Small intestine (tissue), 7 donors: ENCODE results near the gene ENG. TPM values are rescaled to one million over a fixed set of nuclear protein-coding genes. Genes with fewer than 3 reads are reported as not detected.

Experiments
- DNase-seq, 2 donors: peaks; one replicate each; pipeline versions ENCODE4 v3.0.0 to v3.0.0-alpha.2; 2013
- FAIRE-seq: peaks from 2 replicates; lab custom pipeline; 2012; peaks lifted over from hg19 to GRCh38; lab: Jason Lieb, UNC
- H3K27ac ChIP-seq, 3 donors: one replicate each; pipeline ENCODE4 v1.5.1; 2013; ENCODE audit warnings: low read length in 2 of 3, mild to moderate bottlenecking in 2 of 3, control low read depth in 1 of 3, inconsistent platforms in 1 of 3, low read depth in 1 of 3, moderate library complexity in 1 of 3
- H3K27me3 ChIP-seq, 3 donors: one replicate each; pipeline ENCODE4 v1.6.1; 2013; ENCODE audit warnings: low read length in 3 of 3, inconsistent platforms in 1 of 3; ENCODE audit not compliant: control insufficient read depth in 3 of 3, insufficient read depth in 3 of 3
- H3K36me3 ChIP-seq, 3 donors: one replicate each; pipeline ENCODE4 v1.6.1; 2013; ENCODE audit warnings: low read length in 3 of 3, inconsistent platforms in 1 of 3, low read depth in 1 of 3, mild to moderate bottlenecking in 1 of 3, moderate library complexity in 1 of 3; ENCODE audit not compliant: control insufficient read depth in 3 of 3, insufficient read depth in 2 of 3
- H3K4me1 ChIP-seq, 3 donors: one replicate each; pipeline ENCODE4 v1.6.1; 2013; ENCODE audit warnings: low read length in 2 of 3, inconsistent platforms in 1 of 3, low read depth in 1 of 3, mild to moderate bottlenecking in 1 of 3, moderate library complexity in 1 of 3; ENCODE audit not compliant: control insufficient read depth in 3 of 3, insufficient read depth in 2 of 3
- H3K4me3 ChIP-seq, 3 donors: one replicate each; pipeline ENCODE4 v1.5.1; 2013; ENCODE audit warnings: low read length in 3 of 3, control low read depth in 1 of 3, inconsistent platforms in 1 of 3, low read depth in 1 of 3, mild to moderate bottlenecking in 1 of 3, moderate library complexity in 1 of 3
- H3K9me3 ChIP-seq, 2 donors: one replicate each; pipeline ENCODE4 v1.6.1; 2013; ENCODE audit warnings: low read depth in 1 of 2, low read length in 1 of 2; ENCODE audit not compliant: control insufficient read depth in 2 of 2, insufficient read depth in 1 of 2
- WGBS, 3 donors: extraction: QIAGEN DNeasy Blood & Tissue Kit; methylation state at CpG; one replicate each; pipeline ENCODE4 v1.1.7; 2013; 5-methylcytosine and 5-hydroxymethylcytosine counted together
- polyA plus RNA-seq, 4 donors: library from polyadenylated mRNA; stranded (reverse) in 3 of 4; unstranded in 1 of 4; fragments of 200-250 nt in 3 of 4; fragments of 120-200 nt in 1 of 4; gene quantifications; one replicate each; pipeline versions ENCODE4 v1.2.1 to v1.2.3, GENCODE V29; 2013
- donor health status: healthy with polysubstance abuse.
- donor health status: control.
- donor health status: control.
- donor health status: Bipolar disorder and iron deficiency.
- donor health status: healthy.

The ENG gene
- polyA plus RNA-seq, 4 donors, result 3.1 to 84.0 (median 11.8) TPM

DNA sequence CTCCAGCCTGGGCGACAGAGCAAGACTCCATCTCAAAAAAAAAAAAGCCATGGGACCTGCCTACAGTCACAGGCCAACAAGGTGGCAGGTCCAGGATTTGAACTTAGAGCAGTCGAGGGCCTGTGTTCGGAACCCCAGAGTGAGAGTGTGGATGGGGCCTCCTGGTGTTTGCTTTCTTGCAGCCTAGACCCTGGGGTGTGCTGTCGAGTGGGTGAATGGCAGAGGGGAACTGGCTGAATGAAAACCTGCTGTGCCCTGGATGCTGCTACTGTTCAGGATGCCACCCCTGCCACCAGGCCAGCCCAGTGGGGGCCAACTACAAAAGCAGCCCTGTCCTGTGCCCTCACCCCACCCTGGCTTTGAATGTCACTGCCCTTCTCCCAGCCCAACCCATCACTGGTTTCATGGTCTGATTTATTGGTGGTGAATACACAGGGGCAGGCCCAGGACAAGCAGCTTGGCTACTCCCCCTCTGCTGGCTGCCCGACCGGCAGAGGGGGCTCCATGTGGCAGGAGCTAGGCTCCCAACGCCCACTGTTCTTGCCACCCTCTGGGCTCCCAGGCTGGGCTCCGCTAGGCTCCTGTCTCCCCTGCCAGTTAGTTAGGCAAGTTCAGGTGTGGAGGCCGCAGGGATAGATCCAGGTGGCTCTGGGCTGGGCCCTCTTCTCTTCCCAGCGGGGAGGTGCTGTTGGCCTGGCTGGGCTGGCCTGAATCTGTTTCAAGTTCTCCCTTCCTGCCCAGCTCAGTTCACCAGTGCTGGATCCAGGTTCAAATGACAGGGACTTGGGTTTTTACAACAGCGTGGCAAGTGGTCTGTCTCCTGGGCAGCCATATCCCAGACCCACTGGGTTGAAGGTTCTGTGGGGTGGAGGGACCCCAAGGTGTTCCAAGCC, 39.6 kb downstream of the ENG start:
- WGBS, 3 donors, result 86 to 92% (median 90%) methylated on average over 11 of the region's 11 CpGs
- Histone ChIP-seq H3K36me3 (peaks cover 6 to 90% (median 10%) of the 10 kb centered on the region in 3 donors), H3K4me3 (no peak overlapping the region), H3K27me3 (no peaks in the 10 kb centered on the region), H3K27ac (no peak overlapping the region), H3K4me1 (peaks cover 0 to 4% (median 0%) of the 10 kb centered on the region in 3 donors), H3K9me3 (no peaks in the 10 kb centered on the region)
- no peak for DNase-seq
- no peak for FAIRE-seq

DNA sequence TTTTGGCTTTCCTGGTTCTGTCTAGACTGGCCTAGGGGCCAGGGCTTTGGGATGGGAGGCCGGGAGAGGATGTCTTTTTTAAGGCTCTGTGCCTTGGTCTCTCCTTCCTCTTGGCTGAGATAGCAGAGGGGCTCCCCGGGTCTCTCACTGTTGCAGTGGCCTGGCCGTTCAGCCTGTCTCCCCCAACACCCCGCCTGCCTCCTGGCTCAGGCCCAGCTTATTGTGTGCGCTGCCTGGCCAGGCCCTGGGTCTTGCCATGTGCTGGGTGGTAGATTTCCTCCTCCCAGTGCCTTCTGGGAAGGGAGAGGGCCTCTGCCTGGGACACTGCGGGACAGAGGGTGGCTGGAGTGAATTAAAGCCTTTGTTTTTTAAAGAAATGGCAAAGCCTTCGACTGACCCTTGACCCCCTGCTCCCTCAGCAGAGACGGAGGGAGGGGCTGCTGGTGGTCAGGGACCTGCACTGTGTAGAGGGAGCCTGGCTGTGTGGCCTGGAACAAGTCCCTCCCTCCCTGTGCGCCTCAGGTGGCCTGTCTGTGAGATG, 40.7 kb downstream of the ENG start:
- no peak overlapping the region for H3K27ac ChIP-seq
- peaks cover 6 to 87% (median 10%) of the 10 kb centered on the region in 3 donors for H3K36me3 ChIP-seq
- H3K4me3 ChIP-seq, result no peak overlapping the region
- no peak for FAIRE-seq
- no peaks in the 10 kb centered on the region for H3K27me3 ChIP-seq
- H3K9me3 ChIP-seq, result no peaks in the 10 kb centered on the region
- peaks cover 0 to 12% (median 0%) of the 10 kb centered on the region in 3 donors for H3K4me1 ChIP-seq
- DNase-seq, result no peak
- 73 to 77% (median 74%) methylated on average over 8 to 9 of the region's 9 CpGs for WGBS, 3 donors

GRCh38 chr9:127812936-127813675, 41.4 kb downstream of the ENG start:
- H3K9me3 ChIP-seq, result no peaks in the 10 kb centered on the region
- DNase-seq (no peak), FAIRE-seq (no peak)
- H3K27ac ChIP-seq, result no peak overlapping the region
- 88 to 91% (median 89%) methylated on average over 19 of the region's 19 CpGs for WGBS, 3 donors
- H3K4me1 ChIP-seq, result peaks cover 0 to 12% (median 0%) of the 10 kb centered on the region in 3 donors
- H3K27me3 ChIP-seq, result no peaks in the 10 kb centered on the region
- no peak overlapping the region for H3K4me3 ChIP-seq
- peaks cover 6 to 88% (median 10%) of the 10 kb centered on the region in 3 donors for H3K36me3 ChIP-seq

GRCh38 chr9:127812011-127812410, 42.4 kb downstream of the ENG start:
- Histone ChIP-seq H3K27ac (no peak overlapping the region), H3K4me3 (no peak overlapping the region), H3K27me3 (no peaks in the 10 kb centered on the region), H3K4me1 (peaks cover 0 to 12% (median 0%) of the 10 kb centered on the region in 3 donors), H3K36me3 (peaks cover 6 to 88% (median 12%) of the 10 kb centered on the region in 3 donors), H3K9me3 (no peaks in the 10 kb centered on the region)
- 87 to 89% (median 88%) methylated on average over 6 of the region's 6 CpGs for WGBS, 3 donors
- FAIRE-seq, result no peak
- DNase-seq, result no peak

DNA sequence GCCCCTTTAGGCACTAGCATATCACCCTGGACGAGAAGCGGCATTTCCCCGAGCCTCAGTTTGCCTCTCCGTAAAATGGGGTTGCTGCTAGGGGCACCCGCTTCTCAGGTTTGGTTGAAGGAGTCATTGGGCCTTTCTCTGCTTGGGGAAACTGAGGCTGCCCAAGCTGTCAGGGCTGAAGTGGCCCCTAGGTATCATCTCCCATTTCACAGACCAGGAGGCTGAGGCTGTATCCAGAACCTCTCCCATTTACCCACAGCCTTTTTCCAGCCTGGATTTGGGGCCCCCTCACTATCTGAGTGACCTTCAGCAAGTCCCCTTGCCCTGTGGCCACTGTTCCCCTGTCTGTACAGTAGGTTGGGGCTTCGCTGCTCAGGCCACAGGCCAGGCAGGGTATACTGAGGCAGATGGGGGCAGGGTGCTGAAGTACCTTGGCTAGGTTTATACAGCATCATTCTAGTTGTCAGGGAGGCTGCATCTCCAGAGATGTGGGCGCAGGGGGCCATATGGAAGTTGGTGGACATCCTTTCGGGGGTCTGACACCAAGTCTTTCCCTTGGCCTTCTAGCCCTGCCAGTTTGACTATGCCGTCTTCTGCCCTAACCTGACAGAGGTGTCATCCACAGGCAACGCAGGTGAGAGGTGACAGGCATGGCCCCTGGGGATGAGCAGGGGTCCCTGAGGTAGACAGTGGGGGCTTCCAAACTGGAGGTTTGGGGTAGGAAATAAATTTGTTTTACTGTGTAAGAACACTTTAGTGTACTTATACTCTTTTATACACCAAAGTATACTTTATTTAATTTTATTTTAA, 43.9 kb downstream of the ENG start:
- Histone ChIP-seq H3K27ac (peak overlapping the region; percentile 50 to 79 (median 67)), H3K36me3 (peaks cover 6 to 88% (median 12%) of the 10 kb centered on the region in 3 donors)
- no peak for FAIRE-seq

DNA sequence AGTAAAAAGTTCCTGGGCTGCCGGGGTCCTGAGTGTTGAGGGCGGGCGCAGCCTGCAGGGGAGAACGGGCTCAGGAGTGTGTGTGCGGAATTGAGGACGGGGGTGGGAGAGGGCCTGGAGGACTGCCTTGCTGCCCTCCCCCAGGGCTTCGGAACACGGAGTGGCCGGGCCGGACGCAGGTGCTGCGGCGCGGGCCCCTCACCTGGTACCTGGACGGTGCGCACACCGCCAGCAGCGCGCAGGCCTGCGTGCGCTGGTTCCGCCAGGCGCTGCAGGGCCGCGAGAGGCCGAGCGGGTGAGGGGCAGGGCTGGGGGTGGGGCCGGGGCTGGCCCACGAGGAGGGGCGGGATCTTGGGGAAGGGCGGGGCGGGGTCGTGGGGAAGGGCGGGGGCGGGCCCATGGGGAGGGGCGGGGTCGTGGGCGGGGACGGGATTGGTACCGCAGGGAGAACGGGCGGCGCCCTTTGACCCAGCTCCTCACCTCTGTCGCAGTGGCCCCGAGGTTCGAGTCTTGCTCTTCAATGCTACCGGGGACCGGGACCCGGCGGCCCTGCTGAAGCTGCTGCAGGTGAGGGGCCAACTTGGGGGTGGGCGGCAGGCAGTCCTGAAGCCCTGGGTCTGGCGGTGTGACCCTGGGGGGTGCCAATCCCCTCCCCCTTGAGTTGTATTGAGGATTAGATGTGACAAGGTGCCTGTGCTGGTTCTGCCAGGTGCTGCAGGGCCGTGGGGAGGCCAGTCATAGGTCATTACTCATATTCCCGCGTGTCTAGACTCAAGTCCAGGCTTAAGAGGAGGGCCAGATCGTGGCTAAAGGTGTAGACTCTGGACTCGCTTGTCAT, 44.7 kb downstream of the ENG start:
- Histone ChIP-seq H3K27ac (peak overlapping the region; percentile 50 to 79 (median 67)), H3K4me1 (peaks cover 0 to 12% (median 0%) of the 10 kb centered on the region in 3 donors), H3K9me3 (no peaks in the 10 kb centered on the region), H3K27me3 (no peaks in the 10 kb centered on the region), H3K36me3 (peaks cover 6 to 81% (median 12%) of the 10 kb centered on the region in 3 donors), H3K4me3 (peak overlapping the region in 2 of 3 donors; percentile 2 to 11)
- DNase-seq (peak; percentile 73 to 82), FAIRE-seq (no peak)
- 27 to 52% (median 36%) methylated on average over 21 to 57 of the region's 57 CpGs for WGBS, 3 donors

More for the DNA sequence above, 43.9 kb downstream of the ENG start:
- Histone ChIP-seq H3K4me1 (peaks cover 0 to 12% (median 0%) of the 10 kb centered on the region in 3 donors), H3K4me3 (no peak overlapping the region), H3K27me3 (no peaks in the 10 kb centered on the region), H3K9me3 (no peaks in the 10 kb centered on the region)
- 86 to 94% (median 93%) methylated on average over 10 of the region's 10 CpGs for WGBS, 3 donors
- no peak for DNase-seq

GRCh38 chr9:127809002-127809539, 45.4 kb downstream of the ENG start:
- DNase-seq (no peak), FAIRE-seq (no peak)
- peak overlapping the region in 1 of 3 donors; percentile 2 for H3K4me3 ChIP-seq

More at GRCh38 chr9:127809002-127809539, 45.4 kb downstream of the ENG start:
- H3K27me3 ChIP-seq, result no peaks in the 10 kb centered on the region
- H3K4me1 ChIP-seq, result peaks cover 2 to 16% (median 3%) of the 10 kb centered on the region in 3 donors
- H3K9me3 ChIP-seq, result no peaks in the 10 kb centered on the region
- 50 to 78% (median 52%) methylated on average over 9 of the region's 9 CpGs for WGBS, 3 donors
- H3K36me3 ChIP-seq, result peaks cover 9 to 82% (median 12%) of the 10 kb centered on the region in 3 donors
- H3K27ac ChIP-seq, result no peak overlapping the region
